GM12878 (cell line): ENCODE results near the gene FOXL3. TPM values are rescaled to one million over a fixed set of nuclear protein-coding genes. Genes with fewer than 3 reads are reported as not detected.

ENCODE experiments used
- ATAC-seq: fragments of 200-7000 bp; cut with Tn5 transposase; 3 replicates; pipeline ENCODE4 v1.9.1; 2020; ENCODE audit warnings: mild to moderate bottlenecking, moderate library complexity
- BruUV-seq: library from RNA; stranded (reverse); fragments of 400-500 nt; replicated peaks from 2 replicates; lab custom pipeline; 2021; lab: Mats Ljungman, UMichigan
- CTCF ChIA-PET: fragments of 300-600 bp; sonication (Branson Sonifier 250); formaldehyde crosslinking; extraction: SDS; loops from one replicate; lab custom pipeline; 2021; ENCODE audit warnings: inconsistent platforms; lab: Yijun Ruan, JAX
- POLR2A ChIA-PET: fragments of 350-600 bp; formaldehyde crosslinking; extraction: SDS; loops from one replicate; lab custom pipeline; 2021; ENCODE audit warnings: inconsistent platforms; lab: Charles Lee
- RAD21 ChIA-PET: fragments of 300-600 bp; sonication (Branson Sonifier 250); formaldehyde crosslinking; loops from one replicate; lab custom pipeline; 2023; ENCODE audit warnings: antibody characterized with exemption; ENCODE audit not compliant: unreplicated experiment; lab: Charles Lee
- SMC1A ChIA-PET: fragments of 300-600 bp; sonication (Branson Sonifier 250); formaldehyde crosslinking; loops from one replicate; lab custom pipeline; 2023; ENCODE audit not compliant: unreplicated experiment, uncharacterized antibody; lab: Charles Lee
- DNase-seq: peaks from one replicate; pipeline ENCODE4 v3.0.0-alpha.2; 2011; ENCODE audit warnings: low read depth, low spot score
- FAIRE-seq: peaks from 3 replicates; lab custom pipeline; 2011; peaks lifted over from hg19 to GRCh38; lab: Jason Lieb, UNC
- H2AFZ ChIP-seq: 2 replicates; pipeline ENCODE4 v1.6.0; 2011; ENCODE audit warnings: low read depth, low read length, control low read depth; ENCODE audit not compliant: control insufficient read depth
- H3K27ac ChIP-seq: 2 replicates; pipeline ENCODE4 v1.5.1; 2011; ENCODE audit warnings: control low read depth; ENCODE audit not compliant: control insufficient read depth, insufficient read depth
- H3K27me3 ChIP-seq, 2 experiments: replicated peaks in 1 of 2; 2 replicates each; pipeline versions ENCODE4 v1.6.0 to v1.6.1; 2011; ENCODE audit warnings: low read length in 1 of 2; ENCODE audit not compliant: control insufficient read depth in 2 of 2, insufficient read depth in 2 of 2
- H3K36me3 ChIP-seq, 2 experiments: 2 replicates each; pipeline ENCODE4 v1.5.1; 2011; ENCODE audit warnings: low read length in 1 of 2; ENCODE audit not compliant: control insufficient read depth in 2 of 2, insufficient read depth in 2 of 2
- H3K4me1 ChIP-seq: 2 replicates; pipeline ENCODE4 v1.6.1; 2011; ENCODE audit warnings: mild to moderate bottlenecking, low read length, moderate library complexity, mixed read lengths; ENCODE audit not compliant: control insufficient read depth, insufficient read depth
- H3K4me2 ChIP-seq: 2 replicates; pipeline ENCODE4 v1.6.0; 2011; ENCODE audit warnings: control low read depth; ENCODE audit not compliant: control insufficient read depth, insufficient read depth
- H3K4me3 ChIP-seq: fragments of 200-600 bp; sonication (generic); 2 replicates; pipeline ENCODE4 v1.5.1; 2016
- H3K79me2 ChIP-seq: 2 replicates; pipeline ENCODE4 v1.6.0; 2011; ENCODE audit warnings: low read length; ENCODE audit not compliant: control insufficient read depth, insufficient read depth
- H3K9ac ChIP-seq: 2 replicates; pipeline ENCODE4 v1.8.0; 2011; ENCODE audit warnings: low read length, control low read depth, mixed read lengths; ENCODE audit not compliant: control insufficient read depth, insufficient read depth
- H3K9me3 ChIP-seq: replicated peaks from 3 replicates; pipeline ENCODE4 v1.5.1; 2011; ENCODE audit warnings: mild to moderate bottlenecking, low read length; ENCODE audit not compliant: control insufficient read depth, insufficient read depth
- H4K20me1 ChIP-seq: 2 replicates; pipeline ENCODE4 v1.6.0; 2011; ENCODE audit not compliant: control insufficient read depth, insufficient read depth
- CBX5 ChIP-seq: sonication (generic); IDR thresholded peaks from 2 replicates; pipeline ENCODE4 v1.6.1; 2016; ENCODE audit warnings: low read depth, moderate library complexity, mild to moderate bottlenecking, inconsistent platforms
- CEBPZ ChIP-seq: fragments of 150-350 bp; IDR thresholded peaks from 2 replicates; pipeline ENCODE4 v1.6.1; 2016; ENCODE audit warnings: low read depth, low read length
- EP300 ChIP-seq, 2 experiments: fragments of 150-350 bp in 1 of 2; IDR thresholded peaks; 2 replicates each; pipeline ENCODE4 v1.6.1; 2011 to 2012; ENCODE audit warnings: low read depth in 2 of 2, low read length in 2 of 2, borderline replicate concordance in 1 of 2, improper control_type of control experiment in 1 of 2, inconsistent platforms in 1 of 2; ENCODE audit not compliant: control insufficient read depth in 1 of 2
- NR2C1 ChIP-seq: fragments of 450-650 bp; IDR thresholded peaks from 2 replicates; pipeline ENCODE4 v1.6.1; 2017; ENCODE audit warnings: antibody characterized with exemption, mild to moderate bottlenecking, moderate library complexity
- RCOR1 ChIP-seq: conservative IDR thresholded peaks from 2 replicates; pipeline ENCODE4 v1.6.1; 2012; ENCODE audit warnings: low read depth, low read length, improper control_type of control experiment
- RUNX3 ChIP-seq: IDR thresholded peaks from 2 replicates; pipeline ENCODE4 v1.6.1; 2012; ENCODE audit warnings: low read length, inconsistent platforms
- SP1 ChIP-seq: IDR thresholded peaks from one replicate; pipeline ENCODE4 v1.6.1; 2011; ENCODE audit warnings: low read depth, low read length
- SUPT20H ChIP-seq: IDR thresholded peaks from 2 replicates; pipeline ENCODE4 v1.6.1; 2011; ENCODE audit warnings: low read depth, mild to moderate bottlenecking, low read length, moderate library complexity, borderline replicate concordance; ENCODE audit not compliant: control insufficient read depth
- TBL1XR1 ChIP-seq: IDR thresholded peaks from 2 replicates; pipeline ENCODE4 v1.6.1; 2012; ENCODE audit warnings: low read depth, low read length, improper control_type of control experiment
- WGBS: methylation state at CpG from one replicate; pipeline ENCODE4 v1.1.6; 2016; ENCODE audit warnings: low lambda C conversion rate; ENCODE audit not compliant: insufficient replicate concordance, insufficient coverage; ENCODE audit errors: missing lambda C conversion rate; 5-methylcytosine and 5-hydroxymethylcytosine counted together
- in situ Hi-C: fragments of 300-500 bp; cut with MboI; formaldehyde crosslinking; loops from 9 replicates; pipeline ENCODE4 v1.14.3; 2018; ENCODE audit warnings: mixed read lengths
- intact Hi-C: fragments of 100-400 bp; cut with micrococcal nuclease; formaldehyde crosslinking; loops from one replicate; pipeline ENCODE4 v1.14.2; 2022; ENCODE audit not compliant: unreplicated experiment
- polyA plus RNA-seq, 11 experiments: library from polyadenylated mRNA; depleted of rRNA in 4 of 11; unstranded in 6 of 11; stranded (reverse) in 5 of 11; fragments of >200 nt; fragmentation: Nextera tagmentation in 4 of 11; fragmentation: Illumina TruSeq in 1 of 11; extraction: Ambion mirVana in 4 of 11; extraction: Trizol in 1 of 11; gene quantifications; 1 replicate in 1 of 11; 2 replicates in 10 of 11; pipeline versions ENCODE4 v1.2.1 to v1.2.3, GENCODE V29; 2011 to 2016; ENCODE audit warnings: inconsistent platforms in 2 of 11, missing spikeins in 2 of 11, low read depth in 1 of 11
- total RNA-seq, 4 experiments: library from RNA; depleted of rRNA in 3 of 4; stranded (reverse); fragments of >200 nt in 3 of 4; fragmentation: Illumina TruSeq in 1 of 4; extraction: Trizol in 1 of 4; gene quantifications; 2 replicates each; pipeline versions ENCODE4 v1.2.1 to v1.2.3, GENCODE V29; 2013 to 2021

FOXL3 gene
- total and polyA plus RNA-seq, 10 of the 15 experiments (the other 5 are each of a cell fraction or from before 2014, with no cell fraction given): not detected

GRCh38 chr7:251005-251404 lies 39.0 kb upstream of the FOXL3 start:
- 78% methylated on average over 20 of the region's 20 CpGs for WGBS
- SMC1A ChIA-PET: no interaction called here
- POLR2A ChIA-PET: no interaction called here
- H4K20me1 ChIP-seq: no peaks in the 10 kb centered on the region
- FAIRE-seq (no peak), ATAC-seq (no peak), DNase-seq (no peak)
- no peak overlapping the region for H2AFZ ChIP-seq
- RAD21 ChIA-PET: no interaction called here
- H3K4me1 ChIP-seq: no peaks in the 10 kb centered on the region
- no peak overlapping the region for H3K4me3 ChIP-seq
- no TSS peak for BruUV-seq
- no peak for TF ChIP-seq SUPT20H
- no peak for TF ChIP-seq TBL1XR1
- TF ChIP-seq EP300 (IDR thresholded peaks at IDR 0.05; ENCODE audit: borderline replicate concordance in 1 of 2, control insufficient read depth in 1 of 2, low read depth in 2 of 2, low read length in 2 of 2): no peak
- no peak for TF ChIP-seq RCOR1
- no peak for TF ChIP-seq CEBPZ
- TF ChIP-seq NR2C1: no peak
- no peak for TF ChIP-seq RUNX3
- TF ChIP-seq SP1: no peak
- no peak for TF ChIP-seq CBX5
- intact Hi-C loops (no loop called here), in situ Hi-C loops (no loop called here)
- H3K36me3 ChIP-seq: no peaks in the 10 kb centered on the region
- H3K4me2 ChIP-seq: no peak overlapping the region
- no peaks in the 10 kb centered on the region for H3K27me3 ChIP-seq
- no peaks in the 10 kb centered on the region for H3K79me2 ChIP-seq
- no peaks in the 10 kb centered on the region; the same call in 2 of the 3 replicates for H3K9me3 ChIP-seq
- CTCF ChIA-PET: no interaction called here
- H3K27ac ChIP-seq: no peak overlapping the region
- H3K9ac ChIP-seq: no peak overlapping the region
